DMS53 (cell line): ENCODE measurements around the gene NCBP1.

ENCODE experiments used
- DNase-seq: peaks from one replicate; lab custom pipeline; 2025; lab: John Stamatoyannopoulos, UW

NCBP1 gene

DNA sequence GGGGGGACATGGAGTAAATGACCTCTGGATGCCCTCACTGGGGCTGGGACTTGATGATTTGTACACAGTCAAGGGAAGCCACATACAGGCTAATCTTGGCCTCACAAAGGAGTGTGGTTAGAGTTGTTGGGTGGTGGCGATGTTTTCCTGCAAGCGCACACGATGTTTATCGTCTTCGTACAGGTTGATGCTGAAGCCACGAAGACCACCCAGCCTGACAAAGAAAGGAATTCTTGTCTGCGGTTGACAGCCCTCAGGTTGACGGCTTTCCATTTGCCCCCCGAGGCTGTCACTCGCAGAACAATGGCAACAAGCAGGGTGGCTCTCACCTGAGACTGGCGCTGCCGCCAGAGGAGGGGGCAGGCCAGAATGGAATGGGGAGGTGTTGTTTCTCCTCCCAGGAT, 77.6 kb downstream of the NCBP1 start:
- DNase-seq, result no peak

DNA sequence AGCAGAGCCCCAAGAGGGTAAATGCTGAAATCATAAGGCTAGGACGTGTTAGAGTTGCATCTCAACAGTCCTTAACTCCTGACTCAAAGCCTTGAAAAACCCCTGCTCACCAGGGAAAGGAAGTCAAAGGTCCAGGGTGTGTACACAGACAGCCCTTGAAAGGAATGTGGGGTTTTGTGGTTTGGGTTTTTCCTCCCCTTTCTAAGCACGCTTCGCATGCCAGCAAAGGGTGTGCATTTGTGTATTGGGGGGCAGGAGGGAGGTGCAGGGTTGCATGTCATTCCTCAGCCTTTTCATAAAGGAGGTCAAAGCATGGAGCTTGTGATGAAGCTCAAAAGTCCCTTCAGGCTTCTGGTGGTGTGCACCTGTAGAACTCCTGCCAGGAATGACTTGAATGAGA, 80.8 kb downstream of the NCBP1 start:
- no peak for DNase-seq

- no peak for DNase-seq
Observed at GRCh38 chr9:97717866-97718265, 84.2 kb downstream of the NCBP1 start.

DNA sequence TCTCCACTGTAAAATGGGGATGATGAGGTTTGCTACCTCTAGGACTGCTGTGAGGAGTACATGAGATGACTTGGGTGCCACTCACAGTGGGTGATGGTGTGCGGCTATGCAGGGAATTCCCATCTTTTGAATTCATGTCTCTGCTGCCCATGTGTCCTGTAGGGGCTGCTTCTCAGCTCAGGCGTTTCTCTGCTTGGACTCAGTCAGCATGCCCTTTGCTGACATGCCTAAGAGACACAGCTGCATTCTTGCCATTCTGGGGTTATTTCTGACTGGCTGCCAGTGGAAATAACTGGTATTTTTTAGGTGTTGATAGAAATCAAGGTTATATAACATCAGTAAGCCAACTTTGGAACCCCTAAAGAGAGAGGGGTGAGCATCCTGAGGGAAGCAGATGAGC, 87.8 kb downstream of the NCBP1 start:
- DNase-seq, result no peak

DNA sequence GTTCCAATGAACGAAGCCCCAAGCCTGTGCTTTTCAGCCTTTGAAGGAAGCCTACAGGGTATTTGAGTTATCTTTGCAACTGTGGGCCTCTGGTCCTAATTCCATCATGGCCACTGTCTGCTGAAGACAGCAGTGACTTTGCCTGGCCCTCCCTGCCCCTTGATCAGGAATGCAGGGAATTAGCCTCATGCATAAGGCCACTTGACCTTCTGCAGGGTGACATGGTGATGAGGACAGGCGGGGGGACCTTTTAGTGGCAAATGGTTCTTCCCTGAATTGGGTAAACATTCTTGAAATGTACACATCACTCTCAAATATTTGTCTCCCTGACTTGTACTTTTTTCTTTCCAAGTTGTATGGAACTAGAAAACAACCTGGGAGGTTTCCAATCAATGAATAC, 88.7 kb downstream of the NCBP1 start:
- DNase-seq, result no peak
